ENCODE results near the gene SPEM2. TPM values are rescaled to one million over a fixed set of nuclear protein-coding genes. Genes with fewer than 3 reads are reported as not detected.

SPEM2 gene
- total RNA-seq, 1 experiment from 2014 or later, result not detected

DNA sequence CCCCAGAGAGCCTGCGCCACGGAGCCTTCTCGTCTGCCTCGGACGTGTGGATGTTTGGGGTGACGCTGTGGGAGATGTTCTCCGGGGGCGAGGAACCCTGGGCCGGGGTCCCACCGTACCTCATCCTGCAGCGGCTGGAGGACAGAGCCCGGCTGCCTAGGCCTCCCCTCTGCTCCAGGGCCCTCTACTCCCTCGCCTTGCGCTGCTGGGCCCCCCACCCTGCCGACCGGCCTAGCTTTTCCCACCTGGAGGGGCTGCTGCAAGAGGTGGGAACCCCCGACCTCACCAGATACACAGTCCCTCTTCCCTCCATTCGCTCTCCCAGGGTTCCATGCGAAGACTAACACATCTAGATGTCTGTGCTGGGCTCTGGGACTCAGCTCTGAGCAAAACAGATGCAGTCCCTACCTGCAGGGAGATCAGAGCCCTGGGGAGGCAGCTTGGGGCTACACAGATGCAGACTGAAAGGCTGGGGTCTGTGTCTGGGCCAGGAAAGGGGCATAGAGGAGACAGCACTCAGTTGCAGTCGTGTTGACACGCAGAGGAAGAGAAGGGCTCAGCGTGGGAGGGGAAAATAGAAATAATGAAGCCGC is 40.8 kb upstream of the SPEM2 start:
- intact Hi-C loops (cut with micrococcal nuclease), result no loop called here
- BruUV-seq (replicated peaks), result no TSS peak
- ChIA-PET CTCF (no interaction called here), RAD21 (ENCODE audit: low non-redundant PET in 1 of 2, low total read pairs in 2 of 2, uncharacterized antibody in 2 of 2, unreplicated experiment in 2 of 2) (no interaction called here), POLR2A (interaction anchor here (1.6 kb wide), 1 partner anchor 8 kb away, joined by 3 read pairs; no protein-coding TSS in a partner anchor)
- H3K36me3 ChIP-seq (ENCODE audit: control insufficient read depth in 1 of 2, insufficient read depth in 2 of 2, low read length in 2 of 2), result peaks cover 3 to 18% of the 10 kb centered on the region in 2 experiments; a peak in 2 of 4 replicates
- DNase-seq (ENCODE audit: low read depth, low spot score) (no peak), ATAC-seq (no peak)
- H3K9me2 ChIP-seq (ENCODE audit: insufficient read depth), result no peaks in the 10 kb centered on the region
- H3K9ac ChIP-seq (ENCODE audit: low read length), result no peak overlapping the region
- TF ChIP-seq ZNF274 (IDR thresholded peaks at IDR 0.05; ENCODE audit: low read depth, low read length), result no peak
- TF ChIP-seq MAX (IDR thresholded peaks at IDR 0.05), result no peak
- no peak for TF ChIP-seq CEBPB (IDR thresholded peaks at IDR 0.05; ENCODE audit: low read depth)
- no peak for TF ChIP-seq POLR2A (IDR thresholded peaks at IDR 0.05; ENCODE audit: borderline replicate concordance, extremely low read depth, insufficient read depth, insufficient read length)
- TF ChIP-seq EGR1 (IDR thresholded peaks at IDR 0.05; ENCODE audit: low read depth), result no peak
- no peak for TF ChIP-seq TCF7L2 (IDR thresholded peaks at IDR 0.05; ENCODE audit: borderline replicate concordance, extremely low read depth, insufficient read depth, insufficient read length)
- TF ChIP-seq EZH2phosphoT487 (IDR thresholded peaks at IDR 0.05; ENCODE audit: borderline replicate concordance), result no peak
- TF ChIP-seq YY1 (IDR thresholded peaks at IDR 0.05; ENCODE audit: extremely low read depth, insufficient replicate concordance, low read depth, low read length), result no peak
- TF ChIP-seq SP1 (IDR thresholded peaks at IDR 0.05; ENCODE audit: low read depth), result no peak
- TF ChIP-seq SRF (IDR thresholded peaks at IDR 0.05; ENCODE audit: low read depth), result no peak
- no peak for TF ChIP-seq POLR2AphosphoS5 (IDR thresholded peaks at IDR 0.05; ENCODE audit: low read depth, low read length)
- TF ChIP-seq, protein P1, sequence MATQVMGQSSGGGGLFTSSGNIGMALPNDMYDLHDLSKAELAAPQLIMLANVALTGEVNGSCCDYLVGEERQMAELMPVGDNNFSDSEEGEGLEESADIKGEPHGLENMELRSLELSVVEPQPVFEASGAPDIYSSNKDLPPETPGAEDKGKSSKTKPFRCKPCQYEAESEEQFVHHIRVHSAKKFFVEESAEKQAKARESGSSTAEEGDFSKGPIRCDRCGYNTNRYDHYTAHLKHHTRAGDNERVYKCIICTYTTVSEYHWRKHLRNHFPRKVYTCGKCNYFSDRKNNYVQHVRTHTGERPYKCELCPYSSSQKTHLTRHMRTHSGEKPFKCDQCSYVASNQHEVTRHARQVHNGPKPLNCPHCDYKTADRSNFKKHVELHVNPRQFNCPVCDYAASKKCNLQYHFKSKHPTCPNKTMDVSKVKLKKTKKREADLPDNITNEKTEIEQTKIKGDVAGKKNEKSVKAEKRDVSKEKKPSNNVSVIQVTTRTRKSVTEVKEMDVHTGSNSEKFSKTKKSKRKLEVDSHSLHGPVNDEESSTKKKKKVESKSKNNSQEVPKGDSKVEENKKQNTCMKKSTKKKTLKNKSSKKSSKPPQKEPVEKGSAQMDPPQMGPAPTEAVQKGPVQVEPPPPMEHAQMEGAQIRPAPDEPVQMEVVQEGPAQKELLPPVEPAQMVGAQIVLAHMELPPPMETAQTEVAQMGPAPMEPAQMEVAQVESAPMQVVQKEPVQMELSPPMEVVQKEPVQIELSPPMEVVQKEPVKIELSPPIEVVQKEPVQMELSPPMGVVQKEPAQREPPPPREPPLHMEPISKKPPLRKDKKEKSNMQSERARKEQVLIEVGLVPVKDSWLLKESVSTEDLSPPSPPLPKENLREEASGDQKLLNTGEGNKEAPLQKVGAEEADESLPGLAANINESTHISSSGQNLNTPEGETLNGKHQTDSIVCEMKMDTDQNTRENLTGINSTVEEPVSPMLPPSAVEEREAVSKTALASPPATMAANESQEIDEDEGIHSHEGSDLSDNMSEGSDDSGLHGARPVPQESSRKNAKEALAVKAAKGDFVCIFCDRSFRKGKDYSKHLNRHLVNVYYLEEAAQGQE (IDR thresholded peaks at IDR 0.05; ENCODE audit: low read depth), result no peak
- TF ChIP-seq CTCF (IDR thresholded peaks at IDR 0.05 in 2 of 3, conservative IDR thresholded peaks at IDR 0.05 in 1 of 3; ENCODE audit: borderline replicate concordance in 1 of 3, insufficient read depth in 1 of 3, low read depth in 2 of 3, low read length in 2 of 3), result no peak
- TF ChIP-seq RAD21 (IDR thresholded peaks at IDR 0.05; ENCODE audit: low read depth), result no peak
- H3K27me3 ChIP-seq (ENCODE audit: insufficient read depth, low read length), result no peaks in the 10 kb centered on the region
- no peak overlapping the region for H3K27ac ChIP-seq (ENCODE audit: low read depth, low read length)
- no peak overlapping the region for H3K4me2 ChIP-seq (ENCODE audit: low read length)
- peaks cover 8 to 26% of the 10 kb centered on the region in 2 experiments; a peak in 3 of 4 replicates for H3K4me1 ChIP-seq (ENCODE audit: control insufficient read depth in 1 of 2, insufficient read depth in 2 of 2, low read length in 2 of 2)
- 0 out of 4 replicates have a peak, but pooled peaks cover 0 to 2% of the 10 kb centered on the region in 2 experiments for H3K9me3 ChIP-seq (ENCODE audit: control insufficient read depth in 1 of 2, insufficient read depth in 1 of 2, low read depth in 1 of 2, low read length in 2 of 2)
- no peaks in the 10 kb centered on the region for H4K20me1 ChIP-seq (ENCODE audit: insufficient read depth)
- H3K79me2 ChIP-seq (ENCODE audit: insufficient read depth, low read length), result peaks cover 8% of the 10 kb centered on the region; the same call in 1 of the 2 replicates
- H2AFZ ChIP-seq (ENCODE audit: low read depth, low read length, poor library complexity, severe bottlenecking), result no peak overlapping the region
- no peak overlapping the region for H3K4me3 ChIP-seq (replicated peaks in 1 of 2; ENCODE audit: low read depth in 1 of 2, low read length in 2 of 2)

All from HCT116 (cell line).